HG02678 (cell line): ENCODE data around the gene CUL9.
A peak's percentile ranks its signal among the peaks of the same experiment; 100 is the strongest.

ENCODE experiments used
- ATAC-seq: cut with Tn5 transposase; IDR thresholded peaks from one replicate; pipeline ENCODE4 v1.9.1; 2021; ENCODE audit warnings: mild to moderate bottlenecking, moderate library complexity; ENCODE audit not compliant: unreplicated experiment

CUL9 gene

DNA sequence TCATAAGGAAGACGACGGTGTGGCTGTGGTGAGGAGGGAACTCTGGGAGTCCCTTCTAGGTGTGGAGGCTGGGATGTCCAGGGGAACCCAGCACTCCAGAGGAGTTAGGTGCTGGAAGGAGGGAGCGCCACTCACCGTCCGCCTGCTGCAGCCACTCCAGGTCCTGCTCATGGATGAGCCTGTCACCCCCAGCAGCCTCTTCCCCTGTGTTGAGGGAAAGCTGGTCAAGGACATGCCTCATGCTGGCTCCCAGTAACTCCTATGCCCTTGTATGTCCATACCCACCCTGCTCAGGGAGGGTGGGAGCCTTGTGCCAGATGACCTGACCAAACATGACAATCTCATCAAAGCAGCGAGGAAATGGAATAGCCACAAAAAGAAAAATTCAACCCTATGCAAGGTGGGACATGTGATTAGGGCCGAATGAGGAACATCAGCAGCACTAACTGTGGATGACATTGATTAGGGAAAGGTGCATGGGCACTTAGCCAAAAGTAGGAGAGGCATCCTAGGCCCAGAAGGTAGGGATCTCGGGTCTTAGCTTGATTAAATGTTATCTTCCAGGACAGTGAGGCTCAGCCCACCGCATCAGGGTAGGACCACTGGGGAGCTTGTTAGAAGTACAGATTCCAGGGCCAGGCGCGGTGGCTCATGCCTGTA, 44.3 kb downstream of the CUL9 start:
- no peak for ATAC-seq

- ATAC-seq = peak; percentile 84
Measured at GRCh38 chr6:43228951-43229802, 47.2 kb downstream of the CUL9 start, which contains the start of gene DNPH1. TSS of gene DNPH1 (minus strand) at chr6:43229481. CDS start at chr6:43229456, 25 bp downstream.

GRCh38 chr6:43229803-43230620, 48.0 kb downstream of the CUL9 start:
- ATAC-seq = no peak

- no peak for ATAC-seq
Measured at GRCh38 chr6:43231053-43231452, 49.1 kb downstream of the CUL9 start.

GRCh38 chr6:43231735-43232450, 49.9 kb downstream of the CUL9 start:
- ATAC-seq = no peak

DNA sequence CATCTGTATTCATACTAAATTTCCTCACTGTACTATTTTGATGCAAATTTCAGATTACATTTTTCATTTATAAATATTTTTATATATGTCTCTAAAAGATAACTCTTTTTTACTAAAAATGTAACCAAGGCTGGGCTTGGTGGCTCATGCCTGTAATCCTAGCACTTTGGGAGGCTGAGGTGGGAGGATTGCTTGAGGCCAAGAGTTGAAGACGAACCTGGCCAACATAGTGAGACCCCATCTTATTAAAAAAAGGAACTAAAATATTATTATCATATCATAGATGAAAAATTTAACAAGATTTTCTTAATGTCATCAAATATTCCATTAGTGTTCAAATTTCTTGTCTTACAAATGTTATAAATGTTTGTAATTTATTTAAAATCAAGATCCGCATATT, 53.8 kb downstream of the CUL9 start:
- no peak for ATAC-seq

- ATAC-seq = no peak
Measured at GRCh38 chr6:43239054-43239453, 57.1 kb downstream of the CUL9 start.

DNA sequence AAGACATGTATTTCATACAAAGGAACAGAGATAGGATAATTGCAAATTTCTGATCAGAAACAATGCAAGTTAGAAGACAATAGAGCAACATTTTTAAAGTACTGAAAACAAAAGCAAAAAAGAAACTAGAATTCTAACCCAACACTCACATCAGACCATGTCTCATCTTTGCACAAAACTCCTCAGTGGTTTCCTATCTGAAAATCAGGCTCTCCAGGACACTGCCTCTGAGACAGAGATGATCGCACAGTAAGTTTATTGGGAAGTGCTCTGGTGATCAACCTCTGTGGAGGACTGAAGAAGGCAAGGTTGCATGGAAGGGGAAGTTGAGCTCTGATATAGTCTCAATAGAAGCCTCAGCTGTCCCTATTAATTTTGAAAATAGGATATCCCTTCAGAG, 59.0 kb downstream of the CUL9 start:
- ATAC-seq = no peak

GRCh38 chr6:43241446-43241845, 59.5 kb downstream of the CUL9 start:
- ATAC-seq = no peak

GRCh38 chr6:43242908-43243663, 61.1 kb downstream of the CUL9 start, which contains the start of gene TTBK1:
TSS of gene TTBK1 (plus strand) at chr6:43243481. CDS start at chr6:43246661, 3,180 bp downstream.
- no peak for ATAC-seq

DNA sequence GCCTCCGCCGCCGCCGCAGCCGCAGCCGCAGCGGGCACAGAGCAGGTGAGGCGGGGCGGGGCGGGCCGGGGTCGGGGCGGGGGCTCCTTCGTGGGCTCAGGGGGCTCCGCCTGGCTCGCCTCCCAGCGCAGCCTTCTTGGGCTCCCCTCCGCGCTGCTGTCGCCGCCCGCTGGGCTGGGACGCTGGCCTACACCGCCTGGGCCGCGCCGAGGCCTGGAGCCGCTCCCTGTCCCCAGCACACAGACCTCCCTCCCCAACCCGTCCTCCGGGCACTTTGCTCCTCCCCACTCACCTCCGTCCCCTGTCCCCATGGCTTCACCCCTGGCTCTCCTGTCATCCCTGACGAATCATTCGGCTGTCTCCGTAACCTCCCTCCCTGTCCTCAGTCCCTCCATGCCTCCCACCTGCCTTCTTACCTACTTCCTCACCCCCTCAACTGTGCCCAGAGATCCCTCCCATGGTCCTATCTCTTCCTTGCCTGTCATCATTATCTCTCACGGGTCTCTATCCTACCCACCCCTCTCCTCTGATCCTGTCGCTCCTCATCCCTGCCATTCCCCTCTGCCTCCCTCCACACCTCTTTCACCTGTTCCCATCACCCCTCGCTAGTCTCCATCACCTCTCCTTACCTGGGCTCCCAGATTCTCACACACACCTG, 61.8 kb downstream of the CUL9 start:
- ATAC-seq = no peak

DNA sequence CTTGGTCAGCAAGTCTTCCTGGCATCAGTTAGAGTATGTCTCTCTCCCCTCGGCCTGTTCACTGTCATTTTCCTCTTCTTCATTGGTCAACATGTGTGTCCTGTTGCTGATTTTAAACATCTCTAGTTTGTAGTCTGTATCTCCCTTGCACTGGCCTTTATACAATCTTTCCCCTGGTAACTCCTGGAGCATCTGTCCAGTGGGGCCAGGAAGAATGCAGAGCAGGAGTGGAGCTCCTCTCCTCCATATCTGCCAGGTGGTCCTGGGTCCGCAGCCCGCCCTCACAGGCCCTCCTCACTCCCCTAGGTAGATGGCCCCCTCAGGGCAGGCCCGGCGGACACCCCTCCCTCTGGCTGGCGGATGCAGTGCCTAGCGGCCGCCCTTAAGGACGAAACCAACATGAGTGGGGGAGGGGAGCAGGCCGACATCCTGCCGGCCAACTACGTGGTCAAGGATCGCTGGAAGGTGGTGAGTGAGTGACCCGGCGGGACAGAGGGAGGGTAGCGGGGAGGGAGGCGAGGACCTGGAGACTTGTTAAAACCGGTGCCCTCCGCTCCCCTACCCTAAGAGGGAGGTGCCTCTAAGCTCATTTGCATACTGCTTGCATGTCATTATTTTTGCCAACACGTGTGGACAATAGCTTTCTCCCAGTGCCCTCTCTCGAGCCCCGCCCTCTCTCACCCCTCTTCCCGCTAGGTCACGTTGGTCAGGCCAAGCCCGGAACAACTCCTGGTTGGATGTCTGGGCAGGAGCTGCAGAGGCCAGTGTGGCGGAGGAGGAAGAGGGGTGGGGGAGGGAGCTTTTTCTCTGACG, 64.5 kb downstream of the CUL9 start:
- ATAC-seq = peak; percentile 29

GRCh38 chr6:43247114-43247999, 65.4 kb downstream of the CUL9 start:
- peak; percentile 94 for ATAC-seq

GRCh38 chr6:43248101-43248500, 66.1 kb downstream of the CUL9 start:
- no peak for ATAC-seq

GRCh38 chr6:43248791-43249190, 66.8 kb downstream of the CUL9 start:
- ATAC-seq = no peak

- no peak for ATAC-seq
Measured at GRCh38 chr6:43250992-43251373, 69.0 kb downstream of the CUL9 start.

DNA sequence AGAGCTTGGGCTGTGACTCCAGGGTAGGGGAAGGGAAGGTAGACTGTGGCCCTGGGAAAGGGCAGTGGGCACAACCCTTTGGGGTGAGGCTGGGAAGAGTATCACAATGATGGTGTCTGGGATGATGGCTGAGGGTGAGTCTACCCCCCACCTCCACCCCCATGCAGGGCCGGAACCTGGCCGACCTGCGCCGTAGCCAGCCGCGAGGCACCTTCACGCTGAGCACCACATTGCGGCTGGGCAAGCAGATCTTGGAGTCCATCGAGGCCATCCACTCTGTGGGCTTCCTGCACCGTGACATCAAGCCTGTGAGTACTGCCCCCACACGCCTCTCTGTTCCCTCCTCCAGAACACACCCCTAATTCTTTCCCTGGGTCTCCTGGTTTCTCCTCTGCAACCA, 71.4 kb downstream of the CUL9 start:
- ATAC-seq = no peak
